Measurements from ENCODE around the gene ARHGAP28. TPM values are rescaled to one million over a fixed set of nuclear protein-coding genes. Genes with fewer than 3 reads are reported as not detected.

ARHGAP28 gene
- polyA plus RNA-seq, 1 experiment: 5.3 TPM

- CTCF ChIA-PET: no interaction called here
- H3K4me3 ChIP-seq (ENCODE audit: low read depth, low read length): no peak overlapping the region
- H3K27me3 ChIP-seq (ENCODE audit: control insufficient read depth, insufficient read depth, low read length): no peaks in the 10 kb centered on the region; the same call in 1 of the 2 replicates
- no peak for DNase-seq (ENCODE audit: low read depth)
- POLR2A ChIA-PET: no interaction called here
- no peak for TF ChIP-seq CTCF (IDR thresholded peaks at IDR 0.05; ENCODE audit: insufficient read depth, low read depth, low read length)
- no peaks in the 10 kb centered on the region for H3K36me3 ChIP-seq (ENCODE audit: control insufficient read depth, insufficient read depth, low read length)
Observed at GRCh38 chr18:6687676-6688075, 41.8 kb upstream of the ARHGAP28 start.

- no peak for TF ChIP-seq CTCF (IDR thresholded peaks at IDR 0.05; ENCODE audit: insufficient read depth, low read depth, low read length)
- no peak for DNase-seq (ENCODE audit: low read depth)
- H3K36me3 ChIP-seq (ENCODE audit: control insufficient read depth, insufficient read depth, low read length): no peaks in the 10 kb centered on the region
- ChIA-PET CTCF (no interaction called here), POLR2A (no interaction called here)
- H3K4me3 ChIP-seq (ENCODE audit: low read depth, low read length): no peak overlapping the region
- no peaks in the 10 kb centered on the region; the same call in 1 of the 2 replicates for H3K27me3 ChIP-seq (ENCODE audit: control insufficient read depth, insufficient read depth, low read length)
Observed at GRCh38 chr18:6708890-6709289, 20.6 kb upstream of the ARHGAP28 start.

- Histone ChIP-seq H3K27me3 (ENCODE audit: control insufficient read depth, insufficient read depth, low read length) (no peaks in the 10 kb centered on the region; the same call in 1 of the 2 replicates), H3K4me3 (ENCODE audit: low read depth, low read length) (no peak overlapping the region), H3K36me3 (ENCODE audit: control insufficient read depth, insufficient read depth, low read length) (no peaks in the 10 kb centered on the region)
- TF ChIP-seq CTCF (IDR thresholded peaks at IDR 0.05; ENCODE audit: insufficient read depth, low read depth, low read length): no peak
- POLR2A ChIA-PET: no interaction called here
- CTCF ChIA-PET: interaction anchor here (1.6 kb wide), 1 partner anchor 14 kb away, joined by 8 read pairs; no protein-coding TSS in a partner anchor
- DNase-seq (ENCODE audit: low read depth): no peak
Observed at GRCh38 chr18:6711467-6711866, 18.0 kb upstream of the ARHGAP28 start.

GRCh38 chr18:6712401-6712800 lies 17.1 kb upstream of the ARHGAP28 start:
- H3K27me3 ChIP-seq (ENCODE audit: control insufficient read depth, insufficient read depth, low read length): no peaks in the 10 kb centered on the region; the same call in 1 of the 2 replicates
- no peak for DNase-seq (ENCODE audit: low read depth)
- H3K4me3 ChIP-seq (ENCODE audit: low read depth, low read length): no peak overlapping the region
- ChIA-PET CTCF (interaction anchor here (1.3 to 1.6 kb wide), 2 partner anchors 15 to 30 kb away, joined by 3 to 8 read pairs; no protein-coding TSS in a partner anchor), POLR2A (no interaction called here)
- no peaks in the 10 kb centered on the region for H3K36me3 ChIP-seq (ENCODE audit: control insufficient read depth, insufficient read depth, low read length)
- TF ChIP-seq CTCF (IDR thresholded peaks at IDR 0.05; ENCODE audit: insufficient read depth, low read depth, low read length): no peak

GRCh38 chr18:6714010-6714409 lies 15.5 kb upstream of the ARHGAP28 start:
- no peaks in the 10 kb centered on the region for H3K36me3 ChIP-seq (ENCODE audit: control insufficient read depth, insufficient read depth, low read length)
- H3K27me3 ChIP-seq (ENCODE audit: control insufficient read depth, insufficient read depth, low read length): no peaks in the 10 kb centered on the region
- CTCF ChIA-PET: interaction anchor here (1.3 kb wide), 1 partner anchor 28 kb away, joined by 3 read pairs; no protein-coding TSS in a partner anchor
- DNase-seq (ENCODE audit: low read depth): no peak
- TF ChIP-seq CTCF (IDR thresholded peaks at IDR 0.05; ENCODE audit: insufficient read depth, low read depth, low read length): no peak
- POLR2A ChIA-PET: no interaction called here
- no peak overlapping the region for H3K4me3 ChIP-seq (ENCODE audit: low read depth, low read length)

Data from BJ (cell line).